PC-9 (cell line): Measurements from ENCODE around the gene STRN3. TPM values are rescaled to one million over a fixed set of nuclear protein-coding genes. Genes with fewer than 3 reads are reported as not detected.

Experiments used
- BruUV-seq: library from RNA; stranded (reverse); fragments of 400-500 nt; replicated peaks from 2 replicates; lab custom pipeline; 2021; lab: Mats Ljungman, UMichigan
- CTCF ChIA-PET: fragments of 300-600 bp; sonication (Branson Sonifier 250); formaldehyde crosslinking; loops from one replicate; lab custom pipeline; 2022; ENCODE audit warnings: antibody characterized with exemption; lab: Charles Lee
- POLR2A ChIA-PET: fragments of 300-600 bp; sonication (Branson Sonifier 250); formaldehyde crosslinking; loops from one replicate; lab custom pipeline; 2022; ENCODE audit warnings: antibody characterized with exemption; ENCODE audit not compliant: unreplicated experiment; lab: Charles Lee
- DNase-seq, 2 experiments: peaks; one replicate each; pipeline versions ENCODE4 v3.0.0 to v3.0.0-alpha.2; 2015 to 2022; ENCODE audit warnings: mixed read lengths in 1 of 2
- H2AFZ ChIP-seq: fragments of 200-600 bp; sonication (generic); 2 replicates; pipeline ENCODE4 v1.8.1; 2017; ENCODE audit warnings: antibody characterized with exemption
- H3F3A ChIP-seq: fragments of 200-600 bp; sonication (generic); 2 replicates; pipeline ENCODE4 v1.8.1; 2017; ENCODE audit warnings: antibody characterized with exemption, mild to moderate bottlenecking, low read depth; ENCODE audit not compliant: insufficient read depth
- H3K27ac ChIP-seq: fragments of 200-600 bp; sonication (generic); 2 replicates; pipeline ENCODE4 v1.6.1; 2016; ENCODE audit warnings: mixed run types
- H3K27me3 ChIP-seq: fragments of 200-600 bp; sonication (generic); 2 replicates; pipeline ENCODE4 v1.6.1; 2016; ENCODE audit warnings: low read depth, mixed run types; ENCODE audit not compliant: insufficient read depth
- H3K36me3 ChIP-seq: fragments of 200-600 bp; sonication (generic); 2 replicates; pipeline ENCODE4 v1.6.1; 2016; ENCODE audit warnings: low read depth, mixed run types
- H3K4me1 ChIP-seq: fragments of 200-600 bp; sonication (generic); replicated peaks from 2 replicates; pipeline ENCODE4 v1.6.1; 2016; ENCODE audit warnings: mixed run types; ENCODE audit not compliant: insufficient read depth
- H3K4me2 ChIP-seq: fragments of 200-600 bp; sonication (generic); 2 replicates; pipeline ENCODE4 v1.6.1; 2017; ENCODE audit warnings: mixed run types
- H3K4me3 ChIP-seq: fragments of 200-600 bp; sonication (generic); 2 replicates; pipeline ENCODE4 v1.6.1; 2016; ENCODE audit warnings: mixed run types
- H3K79me2 ChIP-seq: fragments of 200-600 bp; sonication (generic); 2 replicates; pipeline ENCODE4 v1.6.1; 2017; ENCODE audit warnings: low read depth, mixed run types
- H3K9me2 ChIP-seq: fragments of 200-600 bp; sonication (generic); 2 replicates; pipeline ENCODE4 v1.8.1; 2017; ENCODE audit warnings: mild to moderate bottlenecking; ENCODE audit not compliant: insufficient read depth
- H3K9me3 ChIP-seq: fragments of 200-600 bp; sonication (generic); 2 replicates; pipeline ENCODE4 v1.8.1; 2016; ENCODE audit warnings: low read depth; ENCODE audit not compliant: insufficient read depth
- H4K20me1 ChIP-seq: fragments of 200-600 bp; sonication (generic); 2 replicates; pipeline ENCODE4 v1.8.1; 2017; ENCODE audit not compliant: insufficient read depth
- EZH2 ChIP-seq: fragments of 200-600 bp; sonication (generic); IDR thresholded peaks from 2 replicates; pipeline ENCODE4 v1.8.0; 2017; ENCODE audit warnings: antibody characterized with exemption, low read depth
- intact Hi-C: fragments of 100-400 bp; cut with micrococcal nuclease; formaldehyde crosslinking; loops from one replicate; pipeline ENCODE4 v1.10.0; 2022; ENCODE audit not compliant: unreplicated experiment
- total RNA-seq: library from RNA; stranded (reverse); gene quantifications from 2 replicates; pipeline ENCODE4 v1.2.3, GENCODE V29; 2021
- TF ChIP-seq, protein P1 (sequence below): fragments of 200-600 bp; sonication (generic); conservative IDR thresholded peaks from 2 replicates; pipeline ENCODE4 v1.6.1; 2017; ENCODE audit warnings: mixed run types, antibody characterized with exemption, mild to moderate bottlenecking, moderate library complexity

STRN3 gene
- total RNA-seq, 1 experiment from 2014 or later, result 18.1 TPM

DNA sequence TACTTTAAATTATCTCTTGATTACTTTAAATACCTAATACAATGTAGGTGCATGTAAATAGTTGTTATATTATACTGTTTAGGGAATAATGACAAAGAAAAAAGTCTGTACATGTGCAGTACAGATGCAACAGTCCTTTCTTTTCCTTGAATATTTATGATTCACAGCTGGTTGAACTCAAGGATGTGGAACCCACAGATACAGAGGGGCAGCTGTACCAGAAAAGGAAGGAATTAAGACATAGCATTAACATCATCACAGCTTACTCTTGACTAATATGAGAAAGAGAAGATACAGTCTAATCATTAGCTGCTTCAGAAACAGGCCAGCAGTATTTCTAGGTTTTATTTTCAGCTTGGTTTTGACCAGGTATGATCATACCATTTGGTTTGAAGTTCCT, 35.4 kb downstream of the STRN3 start:
- H3K9me3 ChIP-seq, result no peaks in the 10 kb centered on the region
- no peak overlapping the region for H3K4me2 ChIP-seq
- peaks cover 3% of the 10 kb centered on the region for H4K20me1 ChIP-seq
- H3K4me3 ChIP-seq, result no peak overlapping the region
- no peak for DNase-seq
- no TSS peak for BruUV-seq
- POLR2A ChIA-PET, result no interaction called here
- no peaks in the 10 kb centered on the region for H3K36me3 ChIP-seq
- intact Hi-C loops, result no loop called here
- H2AFZ ChIP-seq, result no peak overlapping the region
- no peaks in the 10 kb centered on the region for H3K9me2 ChIP-seq
- TF ChIP-seq, protein P1, sequence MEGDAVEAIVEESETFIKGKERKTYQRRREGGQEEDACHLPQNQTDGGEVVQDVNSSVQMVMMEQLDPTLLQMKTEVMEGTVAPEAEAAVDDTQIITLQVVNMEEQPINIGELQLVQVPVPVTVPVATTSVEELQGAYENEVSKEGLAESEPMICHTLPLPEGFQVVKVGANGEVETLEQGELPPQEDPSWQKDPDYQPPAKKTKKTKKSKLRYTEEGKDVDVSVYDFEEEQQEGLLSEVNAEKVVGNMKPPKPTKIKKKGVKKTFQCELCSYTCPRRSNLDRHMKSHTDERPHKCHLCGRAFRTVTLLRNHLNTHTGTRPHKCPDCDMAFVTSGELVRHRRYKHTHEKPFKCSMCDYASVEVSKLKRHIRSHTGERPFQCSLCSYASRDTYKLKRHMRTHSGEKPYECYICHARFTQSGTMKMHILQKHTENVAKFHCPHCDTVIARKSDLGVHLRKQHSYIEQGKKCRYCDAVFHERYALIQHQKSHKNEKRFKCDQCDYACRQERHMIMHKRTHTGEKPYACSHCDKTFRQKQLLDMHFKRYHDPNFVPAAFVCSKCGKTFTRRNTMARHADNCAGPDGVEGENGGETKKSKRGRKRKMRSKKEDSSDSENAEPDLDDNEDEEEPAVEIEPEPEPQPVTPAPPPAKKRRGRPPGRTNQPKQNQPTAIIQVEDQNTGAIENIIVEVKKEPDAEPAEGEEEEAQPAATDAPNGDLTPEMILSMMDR, result no peak
- TF ChIP-seq EZH2, result no peak
- no peaks in the 10 kb centered on the region for H3K4me1 ChIP-seq
- H3K27me3 ChIP-seq, result no peaks in the 10 kb centered on the region
- H3K27ac ChIP-seq, result no peak overlapping the region
- H3F3A ChIP-seq, result no peaks in the 10 kb centered on the region
- peaks cover 59% of the 10 kb centered on the region for H3K79me2 ChIP-seq
- CTCF ChIA-PET, result no interaction called here

GRCh38 chr14:30988509-30988908, 37.7 kb downstream of the STRN3 start:
- TF ChIP-seq EZH2, result no peak
- TF ChIP-seq, protein P1, result no peak
- no peak for DNase-seq
- POLR2A ChIA-PET, result no interaction called here
- CTCF ChIA-PET, result no interaction called here
- H3K27ac ChIP-seq, result no peak overlapping the region
- H3K79me2 ChIP-seq, result peaks cover 47% of the 10 kb centered on the region
- no peak overlapping the region for H2AFZ ChIP-seq
- intact Hi-C loops, result no loop called here
- H3K4me3 ChIP-seq, result no peak overlapping the region
- no peaks in the 10 kb centered on the region for H3K4me1 ChIP-seq
- H4K20me1 ChIP-seq, result peaks cover 3% of the 10 kb centered on the region
- H3K4me2 ChIP-seq, result no peak overlapping the region
- H3K9me3 ChIP-seq, result no peaks in the 10 kb centered on the region
- H3K27me3 ChIP-seq, result no peaks in the 10 kb centered on the region
- H3F3A ChIP-seq, result no peaks in the 10 kb centered on the region
- no peaks in the 10 kb centered on the region for H3K9me2 ChIP-seq
- BruUV-seq, result no TSS peak
- H3K36me3 ChIP-seq, result no peaks in the 10 kb centered on the region

GRCh38 chr14:30985796-30986195, 40.4 kb downstream of the STRN3 start:
- Histone ChIP-seq H3K9me2 (no peaks in the 10 kb centered on the region), H3K79me2 (peaks cover 45% of the 10 kb centered on the region), H3K9me3 (no peaks in the 10 kb centered on the region), H3K4me3 (no peak overlapping the region), H3F3A (0 out of 2 replicates have a peak, but pooled peaks cover 2% of the 10 kb centered on the region), H3K27me3 (no peaks in the 10 kb centered on the region), H3K4me2 (no peak overlapping the region), H3K36me3 (no peaks in the 10 kb centered on the region), H3K4me1 (no peaks in the 10 kb centered on the region), H3K27ac (no peak overlapping the region), H2AFZ (no peak overlapping the region), H4K20me1 (peaks cover 7% of the 10 kb centered on the region)
- no peak for TF ChIP-seq EZH2
- TF ChIP-seq, protein P1, result no peak
- POLR2A ChIA-PET, result no interaction called here
- BruUV-seq, result no TSS peak
- no peak for DNase-seq
- CTCF ChIA-PET, result interaction anchor here (0.6 kb wide), 2 partner anchors 32 to 1492 kb away, joined by 3 to 5 read pairs; no protein-coding TSS in a partner anchor
- intact Hi-C loops, result no loop called here
